ENCODE data around the gene RARS1. TPM values are rescaled to one million over a fixed set of nuclear protein-coding genes. Genes with fewer than 3 reads are reported as not detected.
A peak's percentile ranks its signal among the peaks of the same experiment; 100 is the strongest.

Gene RARS1
- polyA plus RNA-seq, 2 of the 4 experiments (the other 2 are of a cell fraction), result 107 to 142 TPM

DNA sequence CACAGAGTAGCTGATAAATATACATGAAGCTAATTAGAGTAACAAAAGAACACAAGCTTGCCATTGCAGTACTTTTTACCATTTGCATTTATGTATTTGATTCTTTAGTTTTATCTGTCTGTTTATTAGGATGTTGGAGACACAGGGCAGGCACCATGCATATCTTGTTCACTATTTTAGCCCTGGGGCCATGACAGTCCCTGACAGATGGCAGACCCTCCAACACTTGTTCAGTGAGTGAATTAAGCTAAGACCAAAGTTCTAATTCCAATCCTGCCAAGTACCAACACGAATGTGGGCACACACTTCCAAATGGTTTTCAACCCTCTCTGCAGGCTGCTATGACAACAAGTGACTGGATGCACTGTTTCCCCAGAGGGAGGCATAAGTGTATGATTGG lies 12.0 kb upstream of the RARS1 start:
- H3K27ac ChIP-seq, result no peak overlapping the region
- CTCF ChIA-PET, result interaction anchor here (1.4 to 3.9 kb wide), 2 partner anchors 9 to 205 kb away, joined by 3 to 17 read pairs; no protein-coding TSS in a partner anchor
- no peak for ATAC-seq

DNA sequence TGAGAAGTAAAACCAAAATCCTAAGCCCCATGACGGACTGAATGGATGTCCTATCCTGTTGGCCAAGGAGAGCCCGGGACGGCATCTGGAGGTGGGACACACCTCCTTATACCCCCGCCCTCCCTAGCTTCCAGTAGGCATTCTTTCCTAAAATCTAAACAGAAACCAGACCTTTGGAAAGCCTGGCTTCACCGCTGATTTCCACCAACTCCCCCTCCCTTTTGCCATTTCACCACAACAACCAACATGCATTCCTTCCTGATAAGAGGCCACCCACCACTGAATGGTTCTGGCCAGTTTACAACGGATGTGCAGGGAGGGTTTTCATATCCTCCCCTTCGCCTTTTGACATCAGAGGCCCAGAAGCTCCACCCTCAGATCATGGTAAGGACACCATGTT lies 9.2 kb upstream of the RARS1 start:
- H3K27ac ChIP-seq, result no peak overlapping the region
- H3K4me3 ChIP-seq, result no peak overlapping the region
- TF ChIP-seq, protein P1, sequence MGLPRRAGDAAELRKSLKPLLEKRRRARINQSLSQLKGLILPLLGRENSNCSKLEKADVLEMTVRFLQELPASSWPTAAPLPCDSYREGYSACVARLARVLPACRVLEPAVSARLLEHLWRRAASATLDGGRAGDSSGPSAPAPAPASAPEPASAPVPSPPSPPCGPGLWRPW (IDR thresholded peaks at IDR 0.05), result no peak
- no peak for TF ChIP-seq HDAC2 (IDR thresholded peaks at IDR 0.05)
- TF ChIP-seq, protein P2, sequence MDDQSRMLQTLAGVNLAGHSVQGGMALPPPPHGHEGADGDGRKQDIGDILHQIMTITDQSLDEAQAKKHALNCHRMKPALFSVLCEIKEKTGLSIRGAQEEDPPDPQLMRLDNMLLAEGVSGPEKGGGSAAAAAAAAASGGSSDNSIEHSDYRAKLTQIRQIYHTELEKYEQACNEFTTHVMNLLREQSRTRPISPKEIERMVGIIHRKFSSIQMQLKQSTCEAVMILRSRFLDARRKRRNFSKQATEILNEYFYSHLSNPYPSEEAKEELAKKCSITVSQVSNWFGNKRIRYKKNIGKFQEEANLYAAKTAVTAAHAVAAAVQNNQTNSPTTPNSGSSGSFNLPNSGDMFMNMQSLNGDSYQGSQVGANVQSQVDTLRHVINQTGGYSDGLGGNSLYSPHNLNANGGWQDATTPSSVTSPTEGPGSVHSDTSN (IDR thresholded peaks at IDR 0.05), result no peak
- TF ChIP-seq, protein P3, sequence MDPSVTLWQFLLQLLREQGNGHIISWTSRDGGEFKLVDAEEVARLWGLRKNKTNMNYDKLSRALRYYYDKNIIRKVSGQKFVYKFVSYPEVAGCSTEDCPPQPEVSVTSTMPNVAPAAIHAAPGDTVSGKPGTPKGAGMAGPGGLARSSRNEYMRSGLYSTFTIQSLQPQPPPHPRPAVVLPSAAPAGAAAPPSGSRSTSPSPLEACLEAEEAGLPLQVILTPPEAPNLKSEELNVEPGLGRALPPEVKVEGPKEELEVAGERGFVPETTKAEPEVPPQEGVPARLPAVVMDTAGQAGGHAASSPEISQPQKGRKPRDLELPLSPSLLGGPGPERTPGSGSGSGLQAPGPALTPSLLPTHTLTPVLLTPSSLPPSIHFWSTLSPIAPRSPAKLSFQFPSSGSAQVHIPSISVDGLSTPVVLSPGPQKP (IDR thresholded peaks at IDR 0.05; ENCODE audit: low read depth, low read length), result no peak
- TF ChIP-seq CBX2 (IDR thresholded peaks at IDR 0.05; ENCODE audit: borderline replicate concordance, low read depth), result no peak
- no peak for TF ChIP-seq MYC (IDR thresholded peaks at IDR 0.05; ENCODE audit: borderline replicate concordance, low read length)
- no peak for TF ChIP-seq ZNF302 (CRISPR knock-in tag; IDR thresholded peaks at IDR 0.05)
- TF ChIP-seq, protein P4, sequence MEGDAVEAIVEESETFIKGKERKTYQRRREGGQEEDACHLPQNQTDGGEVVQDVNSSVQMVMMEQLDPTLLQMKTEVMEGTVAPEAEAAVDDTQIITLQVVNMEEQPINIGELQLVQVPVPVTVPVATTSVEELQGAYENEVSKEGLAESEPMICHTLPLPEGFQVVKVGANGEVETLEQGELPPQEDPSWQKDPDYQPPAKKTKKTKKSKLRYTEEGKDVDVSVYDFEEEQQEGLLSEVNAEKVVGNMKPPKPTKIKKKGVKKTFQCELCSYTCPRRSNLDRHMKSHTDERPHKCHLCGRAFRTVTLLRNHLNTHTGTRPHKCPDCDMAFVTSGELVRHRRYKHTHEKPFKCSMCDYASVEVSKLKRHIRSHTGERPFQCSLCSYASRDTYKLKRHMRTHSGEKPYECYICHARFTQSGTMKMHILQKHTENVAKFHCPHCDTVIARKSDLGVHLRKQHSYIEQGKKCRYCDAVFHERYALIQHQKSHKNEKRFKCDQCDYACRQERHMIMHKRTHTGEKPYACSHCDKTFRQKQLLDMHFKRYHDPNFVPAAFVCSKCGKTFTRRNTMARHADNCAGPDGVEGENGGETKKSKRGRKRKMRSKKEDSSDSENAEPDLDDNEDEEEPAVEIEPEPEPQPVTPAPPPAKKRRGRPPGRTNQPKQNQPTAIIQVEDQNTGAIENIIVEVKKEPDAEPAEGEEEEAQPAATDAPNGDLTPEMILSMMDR (IDR thresholded peaks at IDR 0.05), result no peak
- TF ChIP-seq, protein P5, sequence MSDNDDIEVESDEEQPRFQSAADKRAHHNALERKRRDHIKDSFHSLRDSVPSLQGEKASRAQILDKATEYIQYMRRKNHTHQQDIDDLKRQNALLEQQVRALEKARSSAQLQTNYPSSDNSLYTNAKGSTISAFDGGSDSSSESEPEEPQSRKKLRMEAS (IDR thresholded peaks at IDR 0.05), result no peak
- TF ChIP-seq POLR2AphosphoS2 (conservative IDR thresholded peaks at IDR 0.05; ENCODE audit: low read length), result no peak
- no peak for TF ChIP-seq NPAS2 (CRISPR knock-in tag; IDR thresholded peaks at IDR 0.05; ENCODE audit: borderline replicate concordance)
- H3K9me3 ChIP-seq, result no peaks in the 10 kb centered on the region
- DNase-seq (ENCODE audit: low read depth in 1 of 2, low spot score in 1 of 2) (no peak), ATAC-seq (no peak), FAIRE-seq (no peak)
- ChIA-PET CTCF (interaction anchor here (1.1 to 1.2 kb wide), 3 partner anchors 10 to 208 kb away, joined by 4 to 6 read pairs (median 6); partner anchors contain the start of gene RARS1), POLR2A (no interaction called here)
- no peak overlapping the region for H3K4me2 ChIP-seq
- 88% methylated on average over 7 of the region's 7 CpGs for WGBS (ENCODE audit: missing lambda C conversion rate)
- no peaks in the 10 kb centered on the region for H3K4me1 ChIP-seq

More for the DNA sequence above, 12.0 kb upstream of the RARS1 start:
- POLR2A ChIA-PET, result no interaction called here
- no peak for FAIRE-seq
- no peak for DNase-seq (ENCODE audit: low read depth in 1 of 2, low spot score in 1 of 2)
- TF ChIP-seq CEBPB (IDR thresholded peaks at IDR 0.05) (no peak), FOXS1 (CRISPR knock-in tag; IDR thresholded peaks at IDR 0.05) (no peak), POLR2AphosphoS2 (conservative IDR thresholded peaks at IDR 0.05; ENCODE audit: low read length) (no peak), HEYL (CRISPR knock-in tag; IDR thresholded peaks at IDR 0.05) (no peak), JUNB (IDR thresholded peaks at IDR 0.05) (no peak), HDAC2 (IDR thresholded peaks at IDR 0.05) (no peak)
- TF ChIP-seq, protein P6, sequence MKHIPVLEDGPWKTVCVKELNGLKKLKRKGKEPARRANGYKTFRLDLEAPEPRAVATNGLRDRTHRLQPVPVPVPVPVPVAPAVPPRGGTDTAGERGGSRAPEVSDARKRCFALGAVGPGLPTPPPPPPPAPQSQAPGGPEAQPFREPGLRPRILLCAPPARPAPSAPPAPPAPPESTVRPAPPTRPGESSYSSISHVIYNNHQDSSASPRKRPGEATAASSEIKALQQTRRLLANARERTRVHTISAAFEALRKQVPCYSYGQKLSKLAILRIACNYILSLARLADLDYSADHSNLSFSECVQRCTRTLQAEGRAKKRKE (CRISPR knock-in tag; IDR thresholded peaks at IDR 0.05; ENCODE audit: low read depth), result no peak
- no peaks in the 10 kb centered on the region for H3K9me3 ChIP-seq
- no peak overlapping the region for H3K4me2 ChIP-seq
- no peaks in the 10 kb centered on the region for H3K4me1 ChIP-seq
- no peak overlapping the region for H3K4me3 ChIP-seq
- WGBS (ENCODE audit: missing lambda C conversion rate), result 100% methylated on average over 1 of the region's 1 CpG

DNA sequence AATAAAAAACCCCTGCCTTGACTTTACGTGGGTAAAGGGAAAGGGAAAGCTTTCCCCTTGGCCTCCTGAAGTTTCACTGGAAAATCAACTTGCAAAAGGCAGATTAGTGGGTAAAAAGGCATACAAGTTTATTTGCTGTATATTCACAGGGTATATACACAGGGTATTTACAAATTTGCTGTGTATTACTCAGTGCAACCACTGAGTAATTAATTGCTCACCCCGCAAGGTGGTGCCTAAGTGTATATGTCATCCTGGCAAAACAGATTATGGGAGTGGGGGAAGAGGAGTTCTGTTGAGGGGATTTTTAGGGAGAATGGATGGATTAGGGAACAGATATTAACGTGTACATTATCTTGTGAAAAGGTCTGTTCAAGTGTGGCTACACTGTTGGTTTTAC lies 7.1 kb upstream of the RARS1 start:
- POLR2A ChIA-PET, result no interaction called here
- CTCF ChIA-PET, result interaction anchor here (0.7 to 1.1 kb wide), 2 partner anchors 12 to 19 kb away, joined by 3 read pairs; no protein-coding TSS in a partner anchor
- no peak for DNase-seq (ENCODE audit: low read depth in 1 of 2, low spot score in 1 of 2)
- Histone ChIP-seq H3K4me1 (no peaks in the 10 kb centered on the region), H3K4me3 (no peak overlapping the region), H3K4me2 (no peak overlapping the region), H3K27ac (no peak overlapping the region), H3K9me3 (no peaks in the 10 kb centered on the region)
- 62% methylated on average over 3 of the region's 3 CpGs for WGBS (ENCODE audit: missing lambda C conversion rate)
- ATAC-seq, result peak; percentile 57 to 63; a peak in 4 of 6 replicates
- FAIRE-seq, result no peak
- no peak for TF ChIP-seq GATA3 (IDR thresholded peaks at IDR 0.05; ENCODE audit: borderline replicate concordance)
- TF ChIP-seq EHF (CRISPR knock-in tag; IDR thresholded peaks at IDR 0.05), result no peak
- no peak for TF ChIP-seq ZNF302 (CRISPR knock-in tag; IDR thresholded peaks at IDR 0.05)
- TF ChIP-seq, protein P7, sequence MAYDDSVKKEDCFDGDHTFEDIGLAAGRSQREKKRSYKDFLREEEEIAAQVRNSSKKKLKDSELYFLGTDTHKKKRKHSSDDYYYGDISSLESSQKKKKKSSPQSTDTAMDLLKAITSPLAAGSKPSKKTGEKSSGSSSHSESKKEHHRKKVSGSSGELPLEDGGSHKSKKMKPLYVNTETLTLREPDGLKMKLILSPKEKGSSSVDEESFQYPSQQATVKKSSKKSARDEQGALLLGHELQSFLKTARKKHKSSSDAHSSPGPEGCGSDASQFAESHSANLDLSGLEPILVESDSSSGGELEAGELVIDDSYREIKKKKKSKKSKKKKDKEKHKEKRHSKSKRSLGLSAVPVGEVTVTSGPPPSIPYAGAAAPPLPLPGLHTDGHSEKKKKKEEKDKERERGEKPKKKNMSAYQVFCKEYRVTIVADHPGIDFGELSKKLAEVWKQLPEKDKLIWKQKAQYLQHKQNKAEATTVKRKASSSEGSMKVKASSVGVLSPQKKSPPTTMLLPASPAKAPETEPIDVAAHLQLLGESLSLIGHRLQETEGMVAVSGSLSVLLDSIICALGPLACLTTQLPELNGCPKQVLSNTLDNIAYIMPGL (CRISPR knock-in tag; IDR thresholded peaks at IDR 0.05; ENCODE audit: borderline replicate concordance), result no peak
- TF ChIP-seq RCOR1 (IDR thresholded peaks at IDR 0.05; ENCODE audit: low read depth, low read length), result no peak
- no peak for TF ChIP-seq FOSB (CRISPR knock-in tag; IDR thresholded peaks at IDR 0.05)
- TF ChIP-seq NR3C1 (IDR thresholded peaks at IDR 0.05), result no peak
- TF ChIP-seq HOXB5 (CRISPR knock-in tag; IDR thresholded peaks at IDR 0.05), result no peak
- TF ChIP-seq, protein P1 (IDR thresholded peaks at IDR 0.05), result no peak
- TF ChIP-seq CHD2 (IDR thresholded peaks at IDR 0.05; ENCODE audit: low read length, partially characterized antibody), result no peak
- no peak for TF ChIP-seq ZFP36 (IDR thresholded peaks at IDR 0.05; ENCODE audit: borderline replicate concordance, partially characterized antibody)
- TF ChIP-seq, protein P2 (IDR thresholded peaks at IDR 0.05), result no peak
